Stimulated activated CD8-positive, alpha-beta memory T cell treated with anti-CD3 and anti-CD28 coated beads, Interleukin-4, amount 100 ng/mL, for 4 hours (primary cell): Measurements from ENCODE around the gene RIMS4.

Source experiments
- DNase-seq, 2 donors: peaks; one replicate each; pipeline ENCODE4 v3.0.0-alpha.2; 2020; ENCODE audit warnings: low read depth in 2 of 2, low spot score in 1 of 2

RIMS4 gene

GRCh38 chr20:44723391-44723790, 87.0 kb downstream of the RIMS4 start:
- no peak for DNase-seq

- DNase-seq, result no peak
Measured at GRCh38 chr20:44722990-44723389, 87.4 kb downstream of the RIMS4 start.

- no peak for DNase-seq
Measured at GRCh38 chr20:44721785-44722054, 88.6 kb downstream of the RIMS4 start.

- no peak for DNase-seq
Measured at GRCh38 chr20:44720997-44721784, 89.2 kb downstream of the RIMS4 start.

- no peak for DNase-seq
Measured at GRCh38 chr20:44720621-44720996, 89.7 kb downstream of the RIMS4 start.

GRCh38 chr20:44719841-44720240, 90.5 kb downstream of the RIMS4 start:
- DNase-seq, result no peak

GRCh38 chr20:44717986-44718385, 92.4 kb downstream of the RIMS4 start:
- no peak for DNase-seq

- DNase-seq, result no peak
Measured at GRCh38 chr20:44716309-44717106, 93.8 kb downstream of the RIMS4 start.

GRCh38 chr20:44715499-44716308, 94.6 kb downstream of the RIMS4 start:
- no peak for DNase-seq

- DNase-seq, result no peak
Measured at GRCh38 chr20:44714701-44715498, 95.4 kb downstream of the RIMS4 start, which contains the start of gene CCN5. Gene CCN5, plus strand, starts transcription at chr20:44715369. Its CDS starts 22 bp downstream, at chr20:44715391.

- DNase-seq, result no peak
Measured at GRCh38 chr20:44714102-44714700, 96.1 kb downstream of the RIMS4 start.

- no peak for DNase-seq
Measured at GRCh38 chr20:44711237-44711636, 99.1 kb downstream of the RIMS4 start.

- DNase-seq, result no peak
Measured at GRCh38 chr20:44709797-44710196, 100.5 kb downstream of the RIMS4 start.

GRCh38 chr20:44709380-44709779, 101.0 kb downstream of the RIMS4 start:
- DNase-seq, result no peak

GRCh38 chr20:44707018-44707579, 103.2 kb downstream of the RIMS4 start:
- DNase-seq, result no peak

GRCh38 chr20:44706301-44707017, 103.9 kb downstream of the RIMS4 start:
- DNase-seq, result no peak

GRCh38 chr20:44705364-44706094, 104.8 kb downstream of the RIMS4 start:
- DNase-seq, result no peak

GRCh38 chr20:44704551-44704971, 105.8 kb downstream of the RIMS4 start:
- no peak for DNase-seq

GRCh38 chr20:44703956-44704488, 106.3 kb downstream of the RIMS4 start:
- no peak for DNase-seq
